Hepatocyte (in vitro differentiated cells): Measurements from ENCODE around the gene COP1. TPM values are rescaled to one million over a fixed set of nuclear protein-coding genes. Genes with fewer than 3 reads are reported as not detected.
A peak's percentile ranks its signal among the peaks of the same experiment; 100 is the strongest.

ENCODE experiments used
- DNase-seq: peaks from one replicate; pipeline ENCODE4 v3.0.0-alpha.2; 2016; ENCODE audit warnings: low spot score
- H2AFZ ChIP-seq: fragments of 200-600 bp; sonication (generic); 2 replicates; pipeline ENCODE4 v1.6.0; 2016; ENCODE audit warnings: antibody characterized with exemption, mild to moderate bottlenecking
- H3K27ac ChIP-seq: fragments of 200-600 bp; sonication (generic); 2 replicates; pipeline ENCODE4 v1.5.1; 2016; ENCODE audit warnings: mild to moderate bottlenecking
- H3K27me3 ChIP-seq: fragments of 200-600 bp; sonication (generic); 2 replicates; pipeline ENCODE4 v1.6.1; 2016
- H3K36me3 ChIP-seq: fragments of 200-600 bp; sonication (generic); replicated peaks from 2 replicates; pipeline ENCODE4 v1.5.1; 2016; ENCODE audit warnings: low read depth; ENCODE audit not compliant: insufficient read depth
- H3K4me1 ChIP-seq: fragments of 200-600 bp; sonication (generic); 2 replicates; pipeline ENCODE4 v1.5.1; 2016; ENCODE audit warnings: mild to moderate bottlenecking, moderate library complexity; ENCODE audit not compliant: insufficient read depth
- H3K4me2 ChIP-seq: fragments of 200-600 bp; sonication (generic); 2 replicates; pipeline ENCODE4 v1.6.0; 2016
- H3K4me3 ChIP-seq: fragments of 200-600 bp; sonication (generic); 2 replicates; pipeline ENCODE4 v1.5.1; 2016; ENCODE audit warnings: mild to moderate bottlenecking
- H3K79me2 ChIP-seq: fragments of 200-600 bp; sonication (generic); 2 replicates; pipeline ENCODE4 v1.6.0; 2017; ENCODE audit warnings: mild to moderate bottlenecking
- H3K9me2 ChIP-seq: fragments of 200-600 bp; sonication (generic); replicated peaks from 2 replicates; pipeline ENCODE4 v1.6.0; 2017; ENCODE audit warnings: mild to moderate bottlenecking; ENCODE audit not compliant: insufficient read depth
- H3K9me3 ChIP-seq: fragments of 200-600 bp; sonication (generic); 2 replicates; pipeline ENCODE4 v1.5.1; 2016; ENCODE audit warnings: low read depth, mild to moderate bottlenecking
- H4K20me1 ChIP-seq: fragments of 200-600 bp; sonication (generic); 2 replicates; pipeline ENCODE4 v1.6.0; 2016; ENCODE audit warnings: mild to moderate bottlenecking; ENCODE audit not compliant: insufficient read depth, poor library complexity, severe bottlenecking
- EZH2 ChIP-seq: fragments of 200-600 bp; sonication (generic); IDR thresholded peaks from 2 replicates; pipeline ENCODE4 v1.6.1; 2016; ENCODE audit warnings: antibody characterized with exemption, mild to moderate bottlenecking, borderline replicate concordance
- EZH2phosphoT487 ChIP-seq: fragments of 200-600 bp; sonication (generic); IDR thresholded peaks from one replicate; pipeline ENCODE4 v1.6.1; 2018; ENCODE audit warnings: antibody characterized with exemption, mild to moderate bottlenecking, low read depth, moderate library complexity; ENCODE audit not compliant: unreplicated experiment, severe bottlenecking
- WGBS: methylation state at CpG from one replicate; pipeline ENCODE4 v1.1.6; 2016; ENCODE audit warnings: low lambda C conversion rate; ENCODE audit errors: missing lambda C conversion rate; 5-methylcytosine and 5-hydroxymethylcytosine counted together
- polyA plus RNA-seq: library from polyadenylated mRNA; unstranded; fragments of >200 nt; fragmentation: Nextera tagmentation; extraction: Ambion mirVana; gene quantifications from 2 replicates; pipeline ENCODE4 v1.2.1, GENCODE V29; 2016
- total RNA-seq: library from RNA; depleted of rRNA; stranded (reverse); fragments of >200 nt; gene quantifications from 2 replicates; pipeline ENCODE4 v1.2.3, GENCODE V29; 2014
- TF ChIP-seq, protein P1 (sequence below): fragments of 200-600 bp; sonication (generic); IDR thresholded peaks from 2 replicates; pipeline ENCODE4 v1.5.1; 2016; ENCODE audit warnings: antibody characterized with exemption, mild to moderate bottlenecking; ENCODE audit not compliant: poor library complexity

Gene COP1
- total and polyA plus RNA-seq, 2 experiments from 2014 or later = 63.0 to 65.9 TPM

DNA sequence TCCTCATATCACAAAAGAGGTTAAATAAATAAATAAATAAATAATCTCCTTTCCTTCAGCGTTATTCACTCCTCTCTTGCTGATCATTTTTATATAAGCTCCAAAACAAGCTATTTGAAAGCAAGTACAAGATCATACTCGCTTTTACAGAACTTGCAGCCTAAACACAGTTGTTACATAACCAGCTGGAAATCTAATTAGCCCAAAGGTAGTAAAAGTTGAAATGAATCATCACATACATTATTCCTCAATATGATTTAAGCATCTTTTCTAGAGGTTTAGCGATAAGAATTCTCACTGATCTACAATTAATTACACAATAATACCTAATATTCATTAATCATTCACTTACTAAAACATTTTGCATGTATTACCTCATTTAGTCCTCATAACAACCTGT, 160.2 kb downstream of the COP1 start:
- WGBS = 96% methylated on average over 3 of the region's 3 CpGs
- no peak for DNase-seq
- Histone ChIP-seq H3K27me3 (no peaks in the 10 kb centered on the region), H3K4me2 (no peak overlapping the region), H3K4me3 (no peak overlapping the region), H3K27ac (no peak overlapping the region), H2AFZ (no peak overlapping the region), H3K9me2 (no peaks in the 10 kb centered on the region), H3K9me3 (no peaks in the 10 kb centered on the region), H3K4me1 (no peaks in the 10 kb centered on the region), H4K20me1 (no peaks in the 10 kb centered on the region), H3K79me2 (no peaks in the 10 kb centered on the region), H3K36me3 (no peaks in the 10 kb centered on the region)
- TF ChIP-seq EZH2 (no peak), EZH2phosphoT487 (no peak)

DNA sequence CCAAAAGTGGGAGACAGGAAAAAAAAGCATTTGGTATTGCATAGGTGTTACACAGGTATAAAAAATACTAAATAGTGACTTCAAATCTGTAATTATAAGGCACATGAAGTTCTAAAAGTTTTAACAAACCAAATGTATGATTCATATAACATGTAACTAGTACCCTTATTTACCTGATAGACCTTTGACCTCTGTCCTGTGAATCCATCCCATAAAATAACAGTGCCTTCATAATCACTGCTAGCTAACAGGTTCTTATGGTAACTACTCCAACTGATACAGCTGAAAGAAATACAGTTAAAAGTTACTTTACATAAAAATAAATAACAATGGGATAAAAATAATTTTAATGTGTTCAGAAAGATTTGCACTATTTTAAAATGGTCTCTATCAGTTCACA, 163.5 kb downstream of the COP1 start:
- TF ChIP-seq EZH2phosphoT487 (no peak), EZH2 (no peak)
- TF ChIP-seq, protein P1, sequence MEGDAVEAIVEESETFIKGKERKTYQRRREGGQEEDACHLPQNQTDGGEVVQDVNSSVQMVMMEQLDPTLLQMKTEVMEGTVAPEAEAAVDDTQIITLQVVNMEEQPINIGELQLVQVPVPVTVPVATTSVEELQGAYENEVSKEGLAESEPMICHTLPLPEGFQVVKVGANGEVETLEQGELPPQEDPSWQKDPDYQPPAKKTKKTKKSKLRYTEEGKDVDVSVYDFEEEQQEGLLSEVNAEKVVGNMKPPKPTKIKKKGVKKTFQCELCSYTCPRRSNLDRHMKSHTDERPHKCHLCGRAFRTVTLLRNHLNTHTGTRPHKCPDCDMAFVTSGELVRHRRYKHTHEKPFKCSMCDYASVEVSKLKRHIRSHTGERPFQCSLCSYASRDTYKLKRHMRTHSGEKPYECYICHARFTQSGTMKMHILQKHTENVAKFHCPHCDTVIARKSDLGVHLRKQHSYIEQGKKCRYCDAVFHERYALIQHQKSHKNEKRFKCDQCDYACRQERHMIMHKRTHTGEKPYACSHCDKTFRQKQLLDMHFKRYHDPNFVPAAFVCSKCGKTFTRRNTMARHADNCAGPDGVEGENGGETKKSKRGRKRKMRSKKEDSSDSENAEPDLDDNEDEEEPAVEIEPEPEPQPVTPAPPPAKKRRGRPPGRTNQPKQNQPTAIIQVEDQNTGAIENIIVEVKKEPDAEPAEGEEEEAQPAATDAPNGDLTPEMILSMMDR = no peak
- Histone ChIP-seq H3K9me3 (no peaks in the 10 kb centered on the region), H3K36me3 (peaks cover 3% of the 10 kb centered on the region), H3K27ac (no peak overlapping the region), H3K27me3 (no peaks in the 10 kb centered on the region), H2AFZ (no peak overlapping the region), H3K4me1 (no peaks in the 10 kb centered on the region), H3K79me2 (no peaks in the 10 kb centered on the region), H3K9me2 (no peaks in the 10 kb centered on the region), H4K20me1 (no peaks in the 10 kb centered on the region), H3K4me3 (no peak overlapping the region), H3K4me2 (no peak overlapping the region)
- DNase-seq = no peak

DNA sequence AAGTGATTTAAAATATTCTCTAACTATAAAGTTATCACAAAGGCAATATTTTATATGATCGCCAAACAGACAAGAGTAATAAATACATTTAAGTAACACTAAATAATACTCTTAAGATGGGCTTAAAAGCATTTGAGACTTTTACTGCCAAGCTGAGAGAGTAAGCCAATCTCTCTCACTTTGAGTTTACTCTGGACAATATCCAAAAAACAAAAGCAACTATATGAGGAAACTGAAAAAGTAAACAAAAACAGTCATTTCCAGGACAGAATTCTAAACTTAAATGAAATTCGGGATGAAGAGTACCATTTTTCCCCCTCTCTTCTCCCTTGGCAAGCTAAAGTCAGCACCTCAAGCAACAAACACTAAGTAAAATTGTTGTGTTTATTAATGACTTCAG, 173.2 kb downstream of the COP1 start:
- no peak overlapping the region for H3K4me3 ChIP-seq
- H3K79me2 ChIP-seq = no peaks in the 10 kb centered on the region
- H2AFZ ChIP-seq = no peak overlapping the region
- H3K4me1 ChIP-seq = no peaks in the 10 kb centered on the region
- H3K9me2 ChIP-seq = no peaks in the 10 kb centered on the region
- H3K4me2 ChIP-seq = no peak overlapping the region
- H3K9me3 ChIP-seq = no peaks in the 10 kb centered on the region
- H3K27ac ChIP-seq = peak overlapping the region; percentile 8
- H3K36me3 ChIP-seq = no peaks in the 10 kb centered on the region
- TF ChIP-seq, protein P1 = no peak
- no peak for TF ChIP-seq EZH2
- no peak for TF ChIP-seq EZH2phosphoT487
- H3K27me3 ChIP-seq = no peaks in the 10 kb centered on the region
- 76% methylated on average over 2 of the region's 2 CpGs for WGBS
- no peaks in the 10 kb centered on the region for H4K20me1 ChIP-seq
- DNase-seq = no peak

DNA sequence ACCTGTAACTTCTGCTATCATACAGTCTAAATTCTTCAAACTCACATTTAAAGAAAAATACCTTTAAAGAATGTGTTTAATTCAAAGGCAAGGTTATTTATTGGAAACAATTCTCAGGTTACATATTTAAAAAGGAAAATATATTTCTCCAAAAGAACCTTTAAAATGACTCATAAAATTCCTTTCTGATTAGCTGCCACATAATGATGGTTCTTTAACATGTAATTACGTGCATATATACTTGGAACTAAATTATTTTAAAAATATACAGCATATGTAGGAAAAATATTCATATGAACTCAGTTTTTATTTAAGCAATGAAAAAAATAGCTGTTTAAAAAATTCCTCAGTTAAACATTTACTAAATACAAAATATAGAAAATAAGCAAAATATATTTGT, 173.6 kb downstream of the COP1 start:
- Histone ChIP-seq H2AFZ (no peak overlapping the region), H3K36me3 (no peaks in the 10 kb centered on the region), H3K4me3 (no peak overlapping the region), H3K4me2 (no peak overlapping the region), H3K9me2 (no peaks in the 10 kb centered on the region), H4K20me1 (no peaks in the 10 kb centered on the region), H3K27me3 (no peaks in the 10 kb centered on the region), H3K27ac (no peak overlapping the region), H3K4me1 (no peaks in the 10 kb centered on the region), H3K79me2 (no peaks in the 10 kb centered on the region), H3K9me3 (no peaks in the 10 kb centered on the region)
- 75% methylated on average over 1 of the region's 1 CpG for WGBS
- no peak for DNase-seq
- TF ChIP-seq, protein P1 = no peak
- TF ChIP-seq EZH2 (no peak), EZH2phosphoT487 (no peak)
